Measurements from ENCODE around the gene CCNYL1. TPM values are rescaled to one million over a fixed set of nuclear protein-coding genes. Genes with fewer than 3 reads are reported as not detected.
A peak's percentile ranks its signal among the peaks of the same experiment; 100 is the strongest.

Gene CCNYL1
- total and polyA plus RNA-seq, 2 donors (not counting 1 experiment from before 2014, with no cell fraction given), result 8.8 to 18.4 TPM

DNA sequence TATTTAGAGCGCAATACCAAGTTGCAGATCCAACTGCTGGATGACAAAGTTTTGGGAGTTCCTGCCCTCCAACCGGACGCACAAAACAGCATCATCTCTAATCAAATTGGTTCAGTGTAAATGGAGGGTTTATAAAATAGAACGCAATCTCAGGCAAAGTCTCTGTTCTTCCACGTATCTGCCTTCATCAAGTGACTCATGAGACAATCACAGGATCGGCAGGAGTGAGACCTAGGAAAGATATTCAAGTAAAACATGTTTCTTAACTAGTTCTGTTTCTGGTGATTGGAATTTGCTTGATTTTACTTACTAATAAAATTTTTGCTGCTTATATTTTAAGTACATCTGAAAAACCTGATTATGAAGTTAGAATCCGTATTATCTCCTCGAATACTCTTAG is 50.7 kb downstream of the CCNYL1 start:
- H3K27me3 ChIP-seq (ENCODE audit: control insufficient read depth, insufficient read depth, low read length), result no peaks in the 10 kb centered on the region
- no peak overlapping the region for H2AFZ ChIP-seq (ENCODE audit: low read length)
- H3K9me3 ChIP-seq (ENCODE audit: control insufficient read depth, insufficient read depth, low read depth, low read length), result no peaks in the 10 kb centered on the region
- H3K27ac ChIP-seq (ENCODE audit: insufficient read depth, low read length), result no peak overlapping the region
- no peak overlapping the region for H3K4me2 ChIP-seq (ENCODE audit: extremely low read depth, insufficient read depth, low read length)
- DNase-seq (ENCODE audit: low read depth in 2 of 2), result peak in 1 of 2 donors; percentile 59
- TF ChIP-seq, protein P1, sequence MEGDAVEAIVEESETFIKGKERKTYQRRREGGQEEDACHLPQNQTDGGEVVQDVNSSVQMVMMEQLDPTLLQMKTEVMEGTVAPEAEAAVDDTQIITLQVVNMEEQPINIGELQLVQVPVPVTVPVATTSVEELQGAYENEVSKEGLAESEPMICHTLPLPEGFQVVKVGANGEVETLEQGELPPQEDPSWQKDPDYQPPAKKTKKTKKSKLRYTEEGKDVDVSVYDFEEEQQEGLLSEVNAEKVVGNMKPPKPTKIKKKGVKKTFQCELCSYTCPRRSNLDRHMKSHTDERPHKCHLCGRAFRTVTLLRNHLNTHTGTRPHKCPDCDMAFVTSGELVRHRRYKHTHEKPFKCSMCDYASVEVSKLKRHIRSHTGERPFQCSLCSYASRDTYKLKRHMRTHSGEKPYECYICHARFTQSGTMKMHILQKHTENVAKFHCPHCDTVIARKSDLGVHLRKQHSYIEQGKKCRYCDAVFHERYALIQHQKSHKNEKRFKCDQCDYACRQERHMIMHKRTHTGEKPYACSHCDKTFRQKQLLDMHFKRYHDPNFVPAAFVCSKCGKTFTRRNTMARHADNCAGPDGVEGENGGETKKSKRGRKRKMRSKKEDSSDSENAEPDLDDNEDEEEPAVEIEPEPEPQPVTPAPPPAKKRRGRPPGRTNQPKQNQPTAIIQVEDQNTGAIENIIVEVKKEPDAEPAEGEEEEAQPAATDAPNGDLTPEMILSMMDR (conservative IDR thresholded peaks at IDR 0.05 in 1 of 2, IDR thresholded peaks at IDR 0.05 in 1 of 2; ENCODE audit: low read depth in 1 of 2, low read length in 2 of 2), result no peak
- no peak for TF ChIP-seq EZH2 (IDR thresholded peaks at IDR 0.05; ENCODE audit: low read length, missing control alignments)
- H3K4me1 ChIP-seq (ENCODE audit: control insufficient read depth, extremely low read depth, insufficient read depth, low read length), result no peaks in the 10 kb centered on the region
- H3K4me3 ChIP-seq (replicated peaks in 1 of 4; ENCODE audit: control extremely low read depth in 1 of 4, insufficient read depth in 1 of 4, low read depth in 3 of 4, low read length in 4 of 4), result no peak overlapping the region
- H3K79me2 ChIP-seq (ENCODE audit: control insufficient read depth, insufficient read depth, low read length), result no peaks in the 10 kb centered on the region
- H3K9ac ChIP-seq (ENCODE audit: insufficient read depth, low read length), result no peak overlapping the region
- H3K36me3 ChIP-seq (ENCODE audit: control insufficient read depth, insufficient read depth, low read length), result no peaks in the 10 kb centered on the region
- no peaks in the 10 kb centered on the region for H4K20me1 ChIP-seq (ENCODE audit: control insufficient read depth, extremely low read depth, insufficient read depth, low read length)

DNA sequence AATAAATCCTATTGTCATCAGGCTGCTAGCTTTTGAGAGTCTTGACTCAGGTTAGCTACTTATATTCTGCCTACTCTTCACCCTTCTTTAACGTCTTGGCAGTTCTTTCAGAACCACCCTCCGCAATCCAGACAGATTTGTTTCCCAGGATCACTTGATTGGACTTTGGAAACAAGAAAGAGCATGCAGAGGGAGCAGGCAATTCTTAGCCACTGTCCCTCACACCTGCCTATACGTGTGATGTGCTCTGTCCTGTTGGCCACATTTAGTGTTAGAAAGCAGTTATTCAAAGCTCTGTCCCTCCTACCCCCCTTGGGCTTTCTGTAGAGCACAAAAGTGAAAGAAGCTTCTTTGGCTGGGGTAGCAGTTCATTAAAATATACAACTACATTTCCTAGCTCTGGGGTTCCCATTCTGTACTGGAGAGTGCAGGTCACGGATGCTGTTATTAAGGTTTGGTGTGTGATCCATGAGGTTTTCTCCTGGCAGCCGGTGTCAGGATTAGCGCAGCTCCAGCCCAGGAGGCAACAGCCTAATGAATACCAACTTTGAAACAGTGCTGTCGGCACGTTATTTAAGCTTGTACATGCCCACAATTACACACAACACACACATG is 52.0 kb downstream of the CCNYL1 start:
- no peaks in the 10 kb centered on the region for H4K20me1 ChIP-seq (ENCODE audit: control insufficient read depth, extremely low read depth, insufficient read depth, low read length)
- TF ChIP-seq, protein P1 (conservative IDR thresholded peaks at IDR 0.05 in 1 of 2, IDR thresholded peaks at IDR 0.05 in 1 of 2; ENCODE audit: low read depth in 1 of 2, low read length in 2 of 2), result no peak
- TF ChIP-seq EZH2 (IDR thresholded peaks at IDR 0.05; ENCODE audit: low read length, missing control alignments), result no peak
- no peak overlapping the region for H3K4me3 ChIP-seq (replicated peaks in 1 of 4; ENCODE audit: control extremely low read depth in 1 of 4, insufficient read depth in 1 of 4, low read depth in 3 of 4, low read length in 4 of 4)
- no peak for DNase-seq (ENCODE audit: low read depth in 2 of 2)
- no peaks in the 10 kb centered on the region for H3K36me3 ChIP-seq (ENCODE audit: control insufficient read depth, insufficient read depth, low read length)
- no peaks in the 10 kb centered on the region for H3K27me3 ChIP-seq (ENCODE audit: control insufficient read depth, insufficient read depth, low read length)
- no peak overlapping the region for H3K4me2 ChIP-seq (ENCODE audit: extremely low read depth, insufficient read depth, low read length)
- no peak overlapping the region for H3K27ac ChIP-seq (ENCODE audit: insufficient read depth, low read length)
- H3K9me3 ChIP-seq (ENCODE audit: control insufficient read depth, insufficient read depth, low read depth, low read length), result no peaks in the 10 kb centered on the region
- no peaks in the 10 kb centered on the region for H3K79me2 ChIP-seq (ENCODE audit: control insufficient read depth, insufficient read depth, low read length)
- no peak overlapping the region for H2AFZ ChIP-seq (ENCODE audit: low read length)
- H3K9ac ChIP-seq (ENCODE audit: insufficient read depth, low read length), result no peak overlapping the region
- no peaks in the 10 kb centered on the region for H3K4me1 ChIP-seq (ENCODE audit: control insufficient read depth, extremely low read depth, insufficient read depth, low read length)

DNA sequence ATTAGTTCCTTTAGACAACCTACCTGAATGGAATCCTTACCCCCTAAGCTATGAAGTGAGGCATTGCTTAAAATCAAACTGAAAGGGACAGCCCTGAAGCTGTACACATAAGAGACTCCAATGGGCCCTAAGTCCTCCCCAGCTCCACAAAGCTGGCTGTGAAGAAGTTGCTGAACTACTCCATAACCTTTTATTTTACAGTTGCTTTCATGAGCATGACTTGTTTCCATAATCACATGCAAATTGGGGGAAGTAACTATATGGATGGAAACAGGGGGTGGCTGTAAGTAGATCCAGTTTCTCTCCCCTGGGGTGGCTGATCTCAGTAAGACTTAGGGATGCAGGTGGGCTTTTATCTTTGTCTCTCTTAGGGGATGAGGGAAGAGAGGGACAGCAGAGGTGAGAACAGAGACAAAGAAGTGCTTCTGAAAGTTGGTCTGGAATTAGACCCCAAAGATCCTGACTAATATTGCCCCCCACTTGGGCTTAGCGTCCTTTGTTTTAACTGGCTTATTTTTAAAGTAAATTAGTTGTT is 52.7 kb downstream of the CCNYL1 start:
- Histone ChIP-seq H3K27me3 (ENCODE audit: control insufficient read depth, insufficient read depth, low read length) (no peaks in the 10 kb centered on the region), H3K9ac (ENCODE audit: insufficient read depth, low read length) (no peak overlapping the region), H3K4me2 (ENCODE audit: extremely low read depth, insufficient read depth, low read length) (no peak overlapping the region), H3K79me2 (ENCODE audit: control insufficient read depth, insufficient read depth, low read length) (no peaks in the 10 kb centered on the region), H3K4me3 (replicated peaks in 1 of 4; ENCODE audit: control extremely low read depth in 1 of 4, insufficient read depth in 1 of 4, low read depth in 3 of 4, low read length in 4 of 4) (no peak overlapping the region), H3K9me3 (ENCODE audit: control insufficient read depth, insufficient read depth, low read depth, low read length) (no peaks in the 10 kb centered on the region), H4K20me1 (ENCODE audit: control insufficient read depth, extremely low read depth, insufficient read depth, low read length) (no peaks in the 10 kb centered on the region), H3K4me1 (ENCODE audit: control insufficient read depth, extremely low read depth, insufficient read depth, low read length) (no peaks in the 10 kb centered on the region), H2AFZ (ENCODE audit: low read length) (no peak overlapping the region), H3K36me3 (ENCODE audit: control insufficient read depth, insufficient read depth, low read length) (no peaks in the 10 kb centered on the region), H3K27ac (ENCODE audit: insufficient read depth, low read length) (no peak overlapping the region)
- DNase-seq (ENCODE audit: low read depth in 2 of 2), result no peak
- no peak for TF ChIP-seq EZH2 (IDR thresholded peaks at IDR 0.05; ENCODE audit: low read length, missing control alignments)
- TF ChIP-seq, protein P1 (conservative IDR thresholded peaks at IDR 0.05 in 1 of 2, IDR thresholded peaks at IDR 0.05 in 1 of 2; ENCODE audit: low read depth in 1 of 2, low read length in 2 of 2), result no peak

Data from fibroblast of lung (primary cell).